ENCODE measurements around the gene MORN3. TPM values are rescaled to one million over a fixed set of nuclear protein-coding genes. Genes with fewer than 3 reads are reported as not detected.
"Not testable (repeated sequence)": the region's sequence is repeated elsewhere in the genome, so short reads cannot be mapped to it uniquely, and the experiment has no call there.

MORN3 gene
- total and polyA plus RNA-seq, 2 experiments from 2014 or later: 0.58 TPM; not detected in 1

DNA sequence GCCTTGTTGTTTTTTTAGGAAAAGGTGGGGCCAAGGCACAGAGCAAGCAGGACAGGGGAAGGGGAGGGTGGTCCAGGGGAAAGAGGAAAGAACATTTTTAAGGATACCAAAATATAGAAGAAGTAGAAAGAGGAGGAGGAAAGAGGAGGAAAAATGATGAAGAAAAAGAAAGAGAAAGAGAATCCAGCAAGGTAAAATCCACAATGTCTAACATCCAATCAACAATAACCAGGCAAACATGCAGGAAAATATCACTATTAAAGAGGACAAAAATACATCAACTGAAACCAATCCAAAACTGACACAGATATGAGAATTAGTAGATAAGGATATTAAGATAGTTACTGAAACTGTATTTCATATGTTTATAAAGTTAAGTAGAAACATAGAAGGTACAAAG is 36.1 kb upstream of the MORN3 start:
- H2AFZ ChIP-seq: no peak overlapping the region
- TF ChIP-seq EZH2 (IDR thresholded peaks at IDR 0.05; ENCODE audit: insufficient read depth, poor library complexity, severe bottlenecking) (no peak), EZH2phosphoT487 (IDR thresholded peaks at IDR 0.05; ENCODE audit: insufficient read depth, low read depth) (no peak)
- H3K9ac ChIP-seq: no peak overlapping the region
- no peaks in the 10 kb centered on the region for H3K9me2 ChIP-seq (ENCODE audit: insufficient read depth)
- H3K9me3 ChIP-seq (ENCODE audit: low read depth): no peaks in the 10 kb centered on the region
- H3K4me2 ChIP-seq (ENCODE audit: unreplicated experiment): no peak overlapping the region
- no peak for DNase-seq
- no peaks in the 10 kb centered on the region for H3K27me3 ChIP-seq (replicated peaks; ENCODE audit: insufficient read depth)
- H3K79me2 ChIP-seq (ENCODE audit: insufficient read depth): no peaks in the 10 kb centered on the region
- peaks cover 4% of the 10 kb centered on the region; the same call in 1 of the 2 replicates for H3F3A ChIP-seq (ENCODE audit: insufficient read depth)
- H4K20me1 ChIP-seq (ENCODE audit: insufficient read depth): no peaks in the 10 kb centered on the region
- H3K36me3 ChIP-seq (ENCODE audit: low read depth): no peaks in the 10 kb centered on the region
- in situ Hi-C loops (cut with MboI): no loop called here
- H3K27ac ChIP-seq: no peak overlapping the region
- no peaks in the 10 kb centered on the region; the same call in 1 of the 2 replicates for H3K4me1 ChIP-seq (ENCODE audit: insufficient read depth)
- H3K4me3 ChIP-seq: no peak overlapping the region

DNA sequence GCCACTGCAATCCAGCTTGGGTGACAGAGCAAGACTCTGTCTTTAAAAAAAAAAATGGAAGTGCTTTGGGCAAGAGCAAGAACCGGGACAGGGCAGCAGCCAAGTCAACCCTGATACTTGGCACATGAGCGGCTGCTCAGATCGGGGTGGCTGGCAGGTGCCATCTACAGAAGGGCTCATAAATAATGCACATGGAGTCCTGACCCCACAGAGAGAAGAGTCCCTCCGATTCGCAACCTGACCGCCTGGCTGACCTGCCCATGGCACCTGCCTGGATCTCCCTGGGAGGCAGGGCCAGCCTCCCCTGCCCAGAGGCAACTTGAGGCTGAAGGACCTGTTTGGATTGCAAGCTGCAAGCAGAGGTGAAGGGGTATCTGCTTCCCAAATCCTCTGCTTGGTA is 33.5 kb upstream of the MORN3 start:
- no peak overlapping the region for H2AFZ ChIP-seq
- H3K4me2 ChIP-seq (ENCODE audit: unreplicated experiment): no peak overlapping the region
- no peak overlapping the region for H3K27ac ChIP-seq
- H3K36me3 ChIP-seq (ENCODE audit: low read depth): no peaks in the 10 kb centered on the region
- DNase-seq: no peak
- no peaks in the 10 kb centered on the region for H4K20me1 ChIP-seq (ENCODE audit: insufficient read depth)
- no peaks in the 10 kb centered on the region for H3K9me2 ChIP-seq (ENCODE audit: insufficient read depth)
- TF ChIP-seq EZH2phosphoT487 (IDR thresholded peaks at IDR 0.05; ENCODE audit: insufficient read depth, low read depth) (no peak), EZH2 (IDR thresholded peaks at IDR 0.05; ENCODE audit: insufficient read depth, poor library complexity, severe bottlenecking) (no peak)
- H3K4me3 ChIP-seq: no peak overlapping the region
- WGBS, 2 experiments (ENCODE audit: low coverage in 1 of 2, low lambda C conversion rate in 2 of 2, missing lambda C conversion rate in 2 of 2): 68 to 78% methylated on average over 6 of the region's 6 CpGs
- no peaks in the 10 kb centered on the region for H3K4me1 ChIP-seq (ENCODE audit: insufficient read depth)
- H3F3A ChIP-seq (ENCODE audit: insufficient read depth): no peaks in the 10 kb centered on the region
- H3K9me3 ChIP-seq (ENCODE audit: low read depth): no peaks in the 10 kb centered on the region
- H3K79me2 ChIP-seq (ENCODE audit: insufficient read depth): no peaks in the 10 kb centered on the region
- H3K9ac ChIP-seq: no peak overlapping the region
- H3K27me3 ChIP-seq (replicated peaks; ENCODE audit: insufficient read depth): no peaks in the 10 kb centered on the region
- in situ Hi-C loops (cut with MboI): no loop called here

DNA sequence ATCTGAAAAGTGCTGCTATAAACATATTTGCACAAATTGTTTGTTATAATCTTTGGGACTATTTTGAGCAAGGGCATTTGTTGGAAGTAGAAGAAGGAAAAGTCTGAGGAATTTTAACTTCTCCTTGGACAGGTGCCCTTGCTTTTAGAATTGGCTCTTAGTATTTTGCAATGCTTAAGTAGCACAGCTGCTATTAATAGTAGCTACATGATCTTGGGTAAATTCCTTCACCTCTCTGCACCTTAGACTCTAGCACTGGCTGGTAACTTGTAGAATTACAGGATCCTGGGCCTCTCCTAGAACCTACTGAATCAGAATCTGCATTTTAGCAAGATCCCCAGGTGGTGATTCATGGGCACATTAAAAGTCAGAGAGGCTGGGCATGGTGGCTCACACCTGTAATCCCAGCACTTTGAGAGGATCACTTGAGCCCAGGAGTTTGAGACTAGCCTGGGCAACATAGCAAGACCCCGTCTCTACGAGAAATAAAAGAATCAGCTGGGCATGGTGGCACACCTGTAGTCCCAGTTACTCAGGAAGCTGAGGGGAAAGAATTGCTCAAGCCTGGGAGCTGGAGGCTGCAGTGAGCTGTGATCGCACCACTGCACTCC is 32.3 kb upstream of the MORN3 start:
- Histone ChIP-seq H3K9me3 (ENCODE audit: low read depth) (no peaks in the 10 kb centered on the region), H3K4me1 (ENCODE audit: insufficient read depth) (no peaks in the 10 kb centered on the region), H3K4me2 (ENCODE audit: unreplicated experiment) (no peak overlapping the region), H3K27ac (no peak overlapping the region), H3K9me2 (ENCODE audit: insufficient read depth) (no peaks in the 10 kb centered on the region), H3K4me3 (no peak overlapping the region), H3F3A (ENCODE audit: insufficient read depth) (no peaks in the 10 kb centered on the region), H2AFZ (no peak overlapping the region), H3K36me3 (ENCODE audit: low read depth) (no peaks in the 10 kb centered on the region), H3K9ac (no peak overlapping the region), H3K27me3 (replicated peaks; ENCODE audit: insufficient read depth) (no peaks in the 10 kb centered on the region), H3K79me2 (ENCODE audit: insufficient read depth) (no peaks in the 10 kb centered on the region), H4K20me1 (ENCODE audit: insufficient read depth) (no peaks in the 10 kb centered on the region)
- DNase-seq: no peak
- TF ChIP-seq EZH2phosphoT487 (IDR thresholded peaks at IDR 0.05; ENCODE audit: insufficient read depth, low read depth): no peak
- TF ChIP-seq EZH2 (IDR thresholded peaks at IDR 0.05; ENCODE audit: insufficient read depth, poor library complexity, severe bottlenecking): no peak
- WGBS, 2 experiments (ENCODE audit: low coverage in 1 of 2, low lambda C conversion rate in 2 of 2, missing lambda C conversion rate in 2 of 2): 89 to 92% methylated on average over 3 of the region's 3 CpGs
- in situ Hi-C loops (cut with MboI): no loop called here

DNA sequence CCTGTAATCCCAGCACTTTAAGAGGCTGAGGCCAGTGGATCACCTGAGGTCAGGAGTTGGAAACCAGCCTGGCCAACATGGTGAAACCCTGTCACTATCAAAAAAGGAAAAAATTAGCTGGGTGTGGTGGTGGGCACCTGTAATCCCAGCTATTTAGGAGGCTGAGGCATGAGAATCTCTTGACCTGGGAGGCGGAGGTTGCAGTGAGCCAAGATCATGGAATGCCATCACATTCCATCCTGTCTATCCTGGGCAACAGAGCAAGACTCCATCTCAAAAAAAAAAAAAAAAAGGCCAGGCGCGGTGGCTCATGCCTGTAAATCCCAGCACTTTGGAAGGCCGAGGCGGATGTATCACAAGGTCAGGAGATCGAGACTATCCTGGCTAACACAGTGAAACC is 28.4 kb upstream of the MORN3 start:
- not testable (repeated sequence) for H3K36me3 ChIP-seq (ENCODE audit: low read depth); H3K79me2 ChIP-seq (ENCODE audit: insufficient read depth); H3K9me2 ChIP-seq (ENCODE audit: insufficient read depth); H3K9me3 ChIP-seq (ENCODE audit: low read depth); H3K4me2 ChIP-seq (ENCODE audit: unreplicated experiment); H3K27me3 ChIP-seq (replicated peaks; ENCODE audit: insufficient read depth); H3F3A ChIP-seq (ENCODE audit: insufficient read depth); H3K27ac ChIP-seq; H3K4me1 ChIP-seq (ENCODE audit: insufficient read depth); H4K20me1 ChIP-seq (ENCODE audit: insufficient read depth); DNase-seq; H3K9ac ChIP-seq; H3K4me3 ChIP-seq; H2AFZ ChIP-seq
- 80 to 89% methylated on average over 2 to 6 of the region's 6 CpGs for WGBS, 2 experiments (ENCODE audit: low coverage in 1 of 2, low lambda C conversion rate in 2 of 2, missing lambda C conversion rate in 2 of 2)
- in situ Hi-C loops (cut with MboI): loop anchor here (10.0 kb wide), 1 partner anchor 187 kb away; the partner anchor contains the start of gene PSMD9

All from GM23248 (cell line).